ENCODE measurements around the gene ENOSF1. TPM values are rescaled to one million over a fixed set of nuclear protein-coding genes. Genes with fewer than 3 reads are reported as not detected.

Gene ENOSF1
- total RNA-seq, 1 donor from 2014 or later = 16.7 TPM

DNA sequence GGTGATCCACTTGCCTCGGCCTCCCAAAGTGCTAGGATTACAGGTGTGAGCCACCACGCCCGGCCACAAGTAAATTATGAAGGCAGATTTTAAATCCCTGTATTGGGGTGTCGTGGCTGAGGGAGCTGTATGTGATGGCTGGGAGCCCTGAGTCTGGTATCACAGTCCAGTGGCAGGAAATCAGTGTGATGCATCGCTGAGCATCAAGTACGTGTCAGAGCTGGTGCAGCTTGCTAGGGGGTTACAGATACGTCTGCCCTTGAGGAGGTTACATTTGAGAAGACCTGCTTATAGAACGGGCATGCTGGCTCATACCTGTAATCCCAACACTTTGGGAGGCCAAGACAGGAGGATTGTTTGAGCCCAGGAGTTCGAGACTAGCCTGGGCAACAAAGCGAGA lies 4.3 kb downstream of the ENOSF1 start:
- no peak for DNase-seq (ENCODE audit: low spot score)
- Mint-ChIP-seq H3K27me3 (ENCODE audit: low read depth) (no peaks in the 10 kb centered on the region), H3K4me1 (ENCODE audit: low read depth) (peaks cover 15% of the 10 kb centered on the region), H3K36me3 (ENCODE audit: low read depth) (peaks cover 6% of the 10 kb centered on the region), H3K9me3 (ENCODE audit: low read depth) (no peaks in the 10 kb centered on the region), H3K27ac (ENCODE audit: unreplicated experiment) (no peak overlapping the region), H3K4me3 (ENCODE audit: unreplicated experiment) (no peak overlapping the region)
- TF ChIP-seq, protein P1, sequence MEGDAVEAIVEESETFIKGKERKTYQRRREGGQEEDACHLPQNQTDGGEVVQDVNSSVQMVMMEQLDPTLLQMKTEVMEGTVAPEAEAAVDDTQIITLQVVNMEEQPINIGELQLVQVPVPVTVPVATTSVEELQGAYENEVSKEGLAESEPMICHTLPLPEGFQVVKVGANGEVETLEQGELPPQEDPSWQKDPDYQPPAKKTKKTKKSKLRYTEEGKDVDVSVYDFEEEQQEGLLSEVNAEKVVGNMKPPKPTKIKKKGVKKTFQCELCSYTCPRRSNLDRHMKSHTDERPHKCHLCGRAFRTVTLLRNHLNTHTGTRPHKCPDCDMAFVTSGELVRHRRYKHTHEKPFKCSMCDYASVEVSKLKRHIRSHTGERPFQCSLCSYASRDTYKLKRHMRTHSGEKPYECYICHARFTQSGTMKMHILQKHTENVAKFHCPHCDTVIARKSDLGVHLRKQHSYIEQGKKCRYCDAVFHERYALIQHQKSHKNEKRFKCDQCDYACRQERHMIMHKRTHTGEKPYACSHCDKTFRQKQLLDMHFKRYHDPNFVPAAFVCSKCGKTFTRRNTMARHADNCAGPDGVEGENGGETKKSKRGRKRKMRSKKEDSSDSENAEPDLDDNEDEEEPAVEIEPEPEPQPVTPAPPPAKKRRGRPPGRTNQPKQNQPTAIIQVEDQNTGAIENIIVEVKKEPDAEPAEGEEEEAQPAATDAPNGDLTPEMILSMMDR (IDR thresholded peaks at IDR 0.05) = no peak

DNA sequence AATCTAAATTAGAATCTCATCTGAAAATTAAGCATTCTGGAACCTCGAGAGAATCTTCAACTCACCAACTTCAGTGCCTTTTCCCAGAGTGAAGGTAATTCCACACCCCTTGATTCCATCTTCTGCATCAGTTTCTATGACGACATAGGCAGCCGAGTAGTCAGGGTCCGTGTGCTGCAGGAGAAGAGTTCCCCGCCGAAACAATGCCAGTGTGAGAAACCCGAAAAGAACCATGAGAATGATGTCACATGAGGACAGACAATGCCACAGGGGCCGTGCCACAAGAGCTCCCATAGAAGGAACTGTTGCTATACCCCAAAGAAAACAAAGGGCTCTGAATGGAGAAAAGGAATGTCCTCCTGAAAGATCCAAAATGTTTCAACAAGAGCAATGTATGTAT lies 6.0 kb downstream of the ENOSF1 start:
- H3K27me3 Mint-ChIP-seq (ENCODE audit: low read depth) = no peaks in the 10 kb centered on the region
- peaks cover 6% of the 10 kb centered on the region for H3K36me3 Mint-ChIP-seq (ENCODE audit: low read depth)

DNA sequence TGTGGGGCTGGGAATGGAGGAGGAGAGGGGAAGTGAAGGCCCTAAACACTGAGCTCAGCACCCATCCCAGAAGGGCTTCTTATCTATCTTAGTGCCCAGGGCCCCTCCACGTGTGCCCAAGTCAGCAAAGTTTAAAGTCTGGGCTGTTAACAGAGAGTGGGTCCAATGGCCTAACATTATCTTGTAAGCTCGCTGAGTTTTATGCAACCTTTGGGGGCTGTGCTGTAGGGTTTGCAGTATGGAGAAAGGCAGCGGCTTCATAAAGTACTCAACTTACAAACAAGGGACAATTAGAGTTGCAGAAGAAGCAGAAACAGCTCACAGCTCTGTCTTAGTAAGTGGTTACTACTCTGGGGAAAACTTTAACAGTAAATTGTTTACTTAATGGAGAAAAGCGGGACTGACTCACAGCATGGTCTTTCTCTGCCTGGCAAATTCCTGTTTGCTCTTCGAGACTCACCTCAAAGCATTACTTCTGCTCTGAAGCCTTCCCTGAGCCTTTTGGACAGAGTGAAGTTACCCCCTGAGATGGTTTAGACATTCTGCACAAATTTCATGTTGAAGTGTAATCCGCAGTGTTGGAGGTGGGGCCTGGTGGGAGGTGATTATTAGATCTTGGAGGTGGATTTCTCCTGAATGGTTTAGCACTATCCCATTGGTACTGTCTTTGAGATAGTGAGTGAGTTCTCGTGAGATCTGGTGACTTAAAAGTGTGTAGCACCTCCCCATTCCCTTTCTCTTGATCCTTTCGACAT lies 9.0 kb downstream of the ENOSF1 start:
- Mint-ChIP-seq H3K27ac (ENCODE audit: unreplicated experiment) (peak overlapping the region; percentile 89), H3K27me3 (ENCODE audit: low read depth) (no peaks in the 10 kb centered on the region), H3K9me3 (ENCODE audit: low read depth) (no peaks in the 10 kb centered on the region), H3K4me3 (ENCODE audit: unreplicated experiment) (no peak overlapping the region), H3K4me1 (ENCODE audit: low read depth) (peaks cover 14% of the 10 kb centered on the region), H3K36me3 (ENCODE audit: low read depth) (peaks cover 3% of the 10 kb centered on the region)
- DNase-seq (ENCODE audit: low spot score) = no peak
- TF ChIP-seq, protein P1 (IDR thresholded peaks at IDR 0.05) = no peak

More for the DNA sequence above, 6.0 kb downstream of the ENOSF1 start:
- H3K4me1 Mint-ChIP-seq (ENCODE audit: low read depth) = peaks cover 17% of the 10 kb centered on the region
- peak overlapping the region; percentile 22 for H3K27ac Mint-ChIP-seq (ENCODE audit: unreplicated experiment)
- TF ChIP-seq, protein P1 (IDR thresholded peaks at IDR 0.05) = no peak
- no peak for DNase-seq (ENCODE audit: low spot score)
- H3K9me3 Mint-ChIP-seq (ENCODE audit: low read depth) = no peaks in the 10 kb centered on the region
- H3K4me3 Mint-ChIP-seq (ENCODE audit: unreplicated experiment) = no peak overlapping the region

DNA sequence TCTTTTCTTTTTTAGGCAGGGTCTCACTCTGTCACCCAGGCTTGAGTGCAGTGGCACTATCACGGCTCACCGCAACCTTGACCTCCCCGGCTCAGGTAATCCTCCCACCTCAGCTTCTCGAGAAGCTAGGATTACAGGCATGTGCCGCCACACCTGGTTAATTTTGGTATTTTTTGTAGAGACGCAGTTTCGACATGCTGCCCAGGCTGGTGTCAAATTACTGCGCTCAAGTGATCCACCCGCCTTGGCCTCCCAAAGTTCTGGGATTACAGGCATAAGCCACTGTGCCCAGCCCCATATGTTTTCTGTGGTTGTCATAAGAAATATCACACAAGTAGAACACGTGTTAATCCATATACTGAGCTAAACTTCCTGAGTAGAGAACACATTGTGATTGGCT lies 14.6 kb downstream of the ENOSF1 start:
- no peak for DNase-seq (ENCODE audit: low spot score)
- H3K4me3 Mint-ChIP-seq (ENCODE audit: unreplicated experiment) = no peak overlapping the region
- no peak overlapping the region for H3K27ac Mint-ChIP-seq (ENCODE audit: unreplicated experiment)
- no peaks in the 10 kb centered on the region for H3K9me3 Mint-ChIP-seq (ENCODE audit: low read depth)
- H3K4me1 Mint-ChIP-seq (ENCODE audit: low read depth) = peaks cover 2% of the 10 kb centered on the region
- H3K36me3 Mint-ChIP-seq (ENCODE audit: low read depth) = peaks cover 2% of the 10 kb centered on the region
- no peaks in the 10 kb centered on the region for H3K27me3 Mint-ChIP-seq (ENCODE audit: low read depth)
- TF ChIP-seq, protein P1 (IDR thresholded peaks at IDR 0.05) = no peak

DNA sequence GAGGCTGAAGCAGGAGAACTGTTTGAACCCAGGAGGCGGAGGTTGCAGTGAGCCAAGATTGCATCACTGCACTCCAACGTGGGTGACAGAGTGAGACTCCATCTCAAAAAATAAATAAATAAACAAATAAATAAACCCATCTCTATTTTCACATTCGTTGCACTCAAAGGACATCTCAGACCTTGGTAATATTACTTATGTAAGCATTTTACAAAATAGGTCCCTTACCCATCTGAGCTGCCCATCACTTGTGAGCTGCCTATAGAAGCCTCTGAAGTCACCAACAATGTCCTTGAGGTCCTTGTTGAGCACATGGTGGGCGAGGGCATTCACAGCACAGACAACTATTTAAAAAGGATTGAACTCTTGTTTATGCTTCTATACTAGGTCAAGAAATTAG lies 15.4 kb downstream of the ENOSF1 start:
- H3K27ac Mint-ChIP-seq (ENCODE audit: unreplicated experiment) = no peak overlapping the region
- H3K4me1 Mint-ChIP-seq (ENCODE audit: low read depth) = no peaks in the 10 kb centered on the region
- H3K36me3 Mint-ChIP-seq (ENCODE audit: low read depth) = peaks cover 2% of the 10 kb centered on the region
- DNase-seq (ENCODE audit: low spot score) = no peak
- H3K4me3 Mint-ChIP-seq (ENCODE audit: unreplicated experiment) = no peak overlapping the region
- no peaks in the 10 kb centered on the region for H3K27me3 Mint-ChIP-seq (ENCODE audit: low read depth)
- H3K9me3 Mint-ChIP-seq (ENCODE audit: low read depth) = no peaks in the 10 kb centered on the region
- TF ChIP-seq, protein P1 (IDR thresholded peaks at IDR 0.05) = no peak
